NCI-H2029 (cell line): ENCODE measurements around the gene IGFL1.
"Not testable (repeated sequence)": the region's sequence is repeated elsewhere in the genome, so short reads cannot be mapped to it uniquely, and the experiment has no call there.

Experiments used
- DNase-seq: peaks from one replicate; lab custom pipeline; 2025; lab: John Stamatoyannopoulos, UW

IGFL1 gene

DNA sequence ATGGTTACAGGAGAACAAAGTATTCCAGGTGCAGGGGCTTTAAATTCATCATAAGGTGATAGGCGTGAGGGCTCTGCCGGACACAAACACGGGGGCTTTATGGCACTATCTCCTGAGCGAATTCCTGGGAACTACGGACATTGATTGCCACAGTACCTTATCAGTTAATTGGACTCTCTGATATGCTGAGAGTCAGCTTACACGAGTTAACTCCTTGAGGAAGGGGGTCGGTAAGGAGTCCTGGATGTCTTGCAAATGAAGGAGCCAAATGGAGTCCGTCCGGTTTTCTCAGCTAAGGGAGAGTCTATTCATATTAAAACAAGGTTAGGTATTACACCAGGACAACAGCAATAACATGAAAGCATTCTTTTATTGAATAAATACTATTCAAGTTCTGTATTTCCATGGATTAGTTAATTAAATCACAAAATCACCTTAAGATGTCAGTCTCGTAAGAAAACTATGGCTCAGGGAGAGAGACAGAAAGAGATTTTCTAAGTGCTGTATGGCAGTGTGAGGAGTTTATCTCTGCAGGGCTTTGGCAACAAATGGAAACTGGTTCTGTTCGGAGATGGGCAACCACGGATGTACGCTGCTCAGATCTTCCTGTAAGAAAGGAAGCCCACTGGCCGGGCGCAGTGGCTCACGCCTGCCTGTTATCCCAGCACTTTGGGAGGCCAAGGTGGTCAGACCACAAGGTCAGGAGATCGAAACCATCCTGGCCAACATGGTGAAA is 41.1 kb downstream of the IGFL1 start:
- no peak for DNase-seq

DNA sequence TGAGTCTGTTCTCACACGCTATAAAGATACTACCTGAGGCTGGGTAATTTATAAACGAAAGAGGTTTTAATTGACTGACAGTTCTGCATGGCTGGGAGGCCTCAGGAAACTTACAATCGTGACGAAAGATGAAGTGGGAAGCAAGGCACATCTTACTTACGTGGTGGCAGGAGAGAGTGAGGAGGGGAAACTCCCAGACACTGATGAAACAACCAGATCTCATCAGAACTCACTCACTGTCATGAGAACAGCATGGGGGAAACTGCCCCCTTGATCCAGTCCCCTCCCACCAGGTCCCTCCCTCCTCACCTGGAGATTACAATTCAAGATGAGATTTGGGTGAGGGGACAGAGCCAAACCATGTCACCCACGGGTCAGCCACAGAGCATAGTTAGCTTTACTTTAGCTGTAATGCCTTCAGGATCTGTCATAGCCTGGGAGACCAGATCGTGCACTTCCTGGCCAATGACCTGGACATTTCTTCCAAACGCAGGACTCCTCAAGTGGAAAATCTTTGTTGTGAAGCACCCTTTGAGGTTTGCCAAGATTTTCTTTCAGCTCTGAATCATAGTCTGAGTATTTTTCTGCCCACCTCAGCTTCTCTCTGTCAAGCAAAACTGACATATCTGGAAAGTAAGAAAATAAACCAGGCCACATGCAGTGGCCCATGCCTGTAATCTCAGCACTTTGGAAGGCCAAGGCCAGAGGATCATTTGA is 42.1 kb downstream of the IGFL1 start:
- DNase-seq = no peak

- DNase-seq = not testable (repeated sequence)
Measured at GRCh38 chr19:46273931-46274330, 44.4 kb downstream of the IGFL1 start.

DNA sequence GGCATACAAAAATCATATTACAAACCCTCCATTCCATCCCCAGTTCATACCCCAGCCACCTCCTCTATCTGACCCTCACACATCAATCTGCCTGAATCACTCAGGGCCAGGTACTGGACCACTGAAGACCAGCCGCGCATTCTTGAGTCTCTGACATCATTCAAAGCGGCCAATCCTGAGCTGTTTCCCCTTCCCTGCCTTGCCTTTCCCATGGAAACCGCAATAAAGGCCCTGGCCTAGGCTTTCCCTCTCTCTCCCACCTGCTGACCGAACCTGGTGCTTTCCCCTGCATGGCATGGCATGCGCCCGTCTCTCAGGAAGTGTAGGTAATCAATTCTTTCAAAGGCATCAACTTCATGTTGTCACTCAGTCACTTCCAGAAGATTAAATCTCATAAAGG is 49.6 kb downstream of the IGFL1 start:
- no peak for DNase-seq
